ENCODE measurements around the gene GMPR.
"Not testable (repeated sequence)": the region's sequence is repeated elsewhere in the genome, so short reads cannot be mapped to it uniquely, and the experiment has no call there.

GRCh38 chr6:16269442-16270070 is 31.2 kb downstream of the GMPR start:
- not testable (repeated sequence) for TF ChIP-seq EZH2 (IDR thresholded peaks at IDR 0.05; ENCODE audit: low read length)
- TF ChIP-seq, protein P1, sequence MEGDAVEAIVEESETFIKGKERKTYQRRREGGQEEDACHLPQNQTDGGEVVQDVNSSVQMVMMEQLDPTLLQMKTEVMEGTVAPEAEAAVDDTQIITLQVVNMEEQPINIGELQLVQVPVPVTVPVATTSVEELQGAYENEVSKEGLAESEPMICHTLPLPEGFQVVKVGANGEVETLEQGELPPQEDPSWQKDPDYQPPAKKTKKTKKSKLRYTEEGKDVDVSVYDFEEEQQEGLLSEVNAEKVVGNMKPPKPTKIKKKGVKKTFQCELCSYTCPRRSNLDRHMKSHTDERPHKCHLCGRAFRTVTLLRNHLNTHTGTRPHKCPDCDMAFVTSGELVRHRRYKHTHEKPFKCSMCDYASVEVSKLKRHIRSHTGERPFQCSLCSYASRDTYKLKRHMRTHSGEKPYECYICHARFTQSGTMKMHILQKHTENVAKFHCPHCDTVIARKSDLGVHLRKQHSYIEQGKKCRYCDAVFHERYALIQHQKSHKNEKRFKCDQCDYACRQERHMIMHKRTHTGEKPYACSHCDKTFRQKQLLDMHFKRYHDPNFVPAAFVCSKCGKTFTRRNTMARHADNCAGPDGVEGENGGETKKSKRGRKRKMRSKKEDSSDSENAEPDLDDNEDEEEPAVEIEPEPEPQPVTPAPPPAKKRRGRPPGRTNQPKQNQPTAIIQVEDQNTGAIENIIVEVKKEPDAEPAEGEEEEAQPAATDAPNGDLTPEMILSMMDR (optimal IDR thresholded peaks at IDR 0.05 in 1 of 3, IDR thresholded peaks at IDR 0.05 in 1 of 3, conservative IDR thresholded peaks at IDR 0.05 in 1 of 3; ENCODE audit: extremely low read depth in 1 of 3, insufficient read depth in 2 of 3, low read length in 3 of 3) = not testable (repeated sequence)

Measured in keratinocyte (primary cell).